GM23248 (cell line): ENCODE data around the gene DMRT1. TPM values are rescaled to one million over a fixed set of nuclear protein-coding genes. Genes with fewer than 3 reads are reported as not detected.

Experiments
- DNase-seq: peaks from one replicate; pipeline ENCODE4 v3.0.0-alpha.2; 2015
- H2AFZ ChIP-seq: fragments of 200-600 bp; sonication (generic); 2 replicates; pipeline ENCODE4 v1.6.1; 2016; ENCODE audit warnings: antibody characterized with exemption
- H3F3A ChIP-seq: fragments of 200-600 bp; sonication (generic); 2 replicates; pipeline ENCODE4 v1.6.1; 2016; ENCODE audit warnings: mild to moderate bottlenecking, antibody characterized with exemption, mixed run types; ENCODE audit not compliant: insufficient read depth
- H3K27ac ChIP-seq: fragments of 200-600 bp; sonication (generic); 2 replicates; pipeline ENCODE4 v1.5.1; 2016; ENCODE audit warnings: mild to moderate bottlenecking
- H3K27me3 ChIP-seq: fragments of 200-600 bp; sonication (generic); replicated peaks from 2 replicates; pipeline ENCODE4 v1.6.1; 2016; ENCODE audit warnings: mild to moderate bottlenecking; ENCODE audit not compliant: insufficient read depth
- H3K36me3 ChIP-seq: fragments of 200-600 bp; sonication (generic); 2 replicates; pipeline ENCODE4 v1.6.1; 2016; ENCODE audit warnings: low read depth, mild to moderate bottlenecking
- H3K4me1 ChIP-seq: fragments of 200-600 bp; sonication (generic); 2 replicates; pipeline ENCODE4 v1.6.1; 2016; ENCODE audit warnings: mild to moderate bottlenecking; ENCODE audit not compliant: insufficient read depth
- H3K4me2 ChIP-seq: fragments of 200-600 bp; sonication (generic); one replicate; pipeline ENCODE4 v1.6.1; 2016; ENCODE audit warnings: mild to moderate bottlenecking; ENCODE audit not compliant: unreplicated experiment
- H3K4me3 ChIP-seq: fragments of 200-600 bp; sonication (generic); 2 replicates; pipeline ENCODE4 v1.5.1; 2016; ENCODE audit warnings: mild to moderate bottlenecking
- H3K79me2 ChIP-seq: fragments of 200-600 bp; sonication (generic); 2 replicates; pipeline ENCODE4 v1.6.1; 2016; ENCODE audit warnings: mild to moderate bottlenecking; ENCODE audit not compliant: insufficient read depth
- H3K9ac ChIP-seq: fragments of 200-600 bp; sonication (generic); 2 replicates; pipeline ENCODE4 v1.6.1; 2016; ENCODE audit warnings: mild to moderate bottlenecking
- H3K9me2 ChIP-seq: fragments of 200-600 bp; sonication (generic); 2 replicates; pipeline ENCODE4 v1.6.1; 2016; ENCODE audit warnings: mixed run types, mild to moderate bottlenecking, moderate library complexity; ENCODE audit not compliant: insufficient read depth
- H3K9me3 ChIP-seq: fragments of 200-600 bp; sonication (generic); one replicate; pipeline ENCODE4 v1.6.1; 2017; ENCODE audit warnings: low read depth
- H4K20me1 ChIP-seq: fragments of 200-600 bp; sonication (generic); 2 replicates; pipeline ENCODE4 v1.6.0; 2016; ENCODE audit not compliant: insufficient read depth
- EZH2 ChIP-seq: fragments of 200-600 bp; sonication (generic); IDR thresholded peaks from 2 replicates; pipeline ENCODE4 v1.6.1; 2018; ENCODE audit warnings: antibody characterized with exemption, mild to moderate bottlenecking; ENCODE audit not compliant: insufficient read depth, poor library complexity, severe bottlenecking
- EZH2phosphoT487 ChIP-seq: fragments of 200-600 bp; sonication (generic); IDR thresholded peaks from 2 replicates; pipeline ENCODE4 v1.6.1; 2018; ENCODE audit warnings: antibody characterized with exemption, moderate library complexity, mild to moderate bottlenecking, low read depth; ENCODE audit not compliant: insufficient read depth
- WGBS, 2 experiments: methylation state at CpG; one replicate each; pipeline ENCODE4 v1.1.6; 2015 to 2017; ENCODE audit warnings: low lambda C conversion rate in 2 of 2, low coverage in 1 of 2; ENCODE audit errors: missing lambda C conversion rate in 2 of 2; 5-methylcytosine and 5-hydroxymethylcytosine counted together
- in situ Hi-C: fragments of 300-500 bp; cut with MboI; formaldehyde crosslinking; loops from 2 replicates; pipeline ENCODE4 v1.15.0; 2020
- polyA plus RNA-seq: library from polyadenylated mRNA; unstranded; fragments of >200 nt; fragmentation: Nextera tagmentation; extraction: Ambion mirVana; gene quantifications from 2 replicates; pipeline ENCODE4 v1.2.1, GENCODE V29; 2016
- total RNA-seq: library from RNA; depleted of rRNA; stranded (reverse); fragments of >200 nt; shearing (Covaris generic); gene quantifications from 2 replicates; pipeline ENCODE4 v1.2.3, GENCODE V29; 2014

The DMRT1 gene
- total and polyA plus RNA-seq, 2 experiments from 2014 or later: not detected

- TF ChIP-seq EZH2: no peak
- Histone ChIP-seq H3K4me2 (no peak overlapping the region), H3K79me2 (no peaks in the 10 kb centered on the region), H3K27ac (no peak overlapping the region), H3K9me2 (no peaks in the 10 kb centered on the region), H3K27me3 (peaks cover 75% of the 10 kb centered on the region), H3F3A (no peaks in the 10 kb centered on the region), H3K4me1 (no peaks in the 10 kb centered on the region), H3K36me3 (no peaks in the 10 kb centered on the region), H3K4me3 (no peak overlapping the region), H4K20me1 (no peaks in the 10 kb centered on the region), H2AFZ (no peak overlapping the region), H3K9ac (no peak overlapping the region), H3K9me3 (no peaks in the 10 kb centered on the region)
- in situ Hi-C loops: loop anchor here (25.0 kb wide), 1 partner anchor 369 kb away; no protein-coding TSS in a partner anchor
- no peak for DNase-seq
- WGBS, 2 experiments: 40 to 44% methylated on average over 13 to 15 of the region's 16 CpGs
These were observed 140.0 kb downstream of the DMRT1 start for GRCh38 chr9:981491-981898.

DNA sequence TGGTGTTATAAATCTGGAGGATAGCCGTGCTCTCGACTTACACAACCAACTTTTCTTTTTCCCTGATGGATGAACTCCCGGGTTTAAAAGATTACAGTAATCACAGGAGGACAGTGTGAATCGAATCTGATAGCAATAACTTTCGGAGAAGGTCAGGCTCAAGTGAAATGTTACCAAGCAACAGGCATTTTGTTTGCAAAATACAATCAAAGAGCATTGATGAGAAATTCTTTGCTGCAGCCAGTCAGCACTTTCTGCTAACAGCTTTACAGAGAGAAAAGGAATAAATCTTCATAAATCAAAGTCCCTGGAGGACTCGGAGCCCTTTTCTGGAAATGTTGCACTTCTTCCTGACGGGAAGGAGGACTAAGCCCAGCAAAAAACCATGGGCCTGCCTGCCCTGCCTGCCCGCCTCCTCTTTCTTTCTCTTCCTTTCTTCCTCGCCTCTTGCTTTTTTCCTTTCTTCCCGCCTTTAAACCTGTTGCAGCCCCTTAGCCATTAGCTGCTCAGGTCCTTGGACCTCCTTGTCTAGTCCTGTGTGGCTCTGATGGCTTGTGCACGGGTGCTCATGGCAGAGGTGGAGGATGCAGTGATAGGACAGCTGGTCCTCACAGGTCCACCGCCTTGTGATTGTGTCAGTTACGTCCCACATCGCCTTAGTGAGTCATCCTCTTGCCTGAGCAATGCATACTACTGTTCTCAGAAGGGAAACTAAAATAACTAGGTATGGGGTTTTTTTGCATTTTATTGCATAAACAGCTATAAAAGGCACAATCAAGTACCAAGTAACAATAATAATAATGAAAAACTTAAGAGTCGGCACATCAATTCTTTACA is 141.1 kb downstream of the DMRT1 start:
- in situ Hi-C loops: loop anchor here (25.0 kb wide), 1 partner anchor 370 kb away; no protein-coding TSS in a partner anchor
- no peak for TF ChIP-seq EZH2phosphoT487
- TF ChIP-seq EZH2: no peak
- DNase-seq: no peak
- Histone ChIP-seq H3K79me2 (no peaks in the 10 kb centered on the region), H3K9me3 (no peaks in the 10 kb centered on the region), H3K9me2 (no peaks in the 10 kb centered on the region), H2AFZ (no peak overlapping the region), H3K27me3 (peaks cover 77% of the 10 kb centered on the region), H3K4me3 (no peak overlapping the region), H3K9ac (no peak overlapping the region), H3K27ac (no peak overlapping the region), H3K36me3 (no peaks in the 10 kb centered on the region), H3K4me2 (no peak overlapping the region), H3F3A (no peaks in the 10 kb centered on the region), H4K20me1 (no peaks in the 10 kb centered on the region), H3K4me1 (no peaks in the 10 kb centered on the region)
- WGBS, 2 experiments: 32 to 33% methylated on average over 15 of the region's 15 CpGs

- in situ Hi-C loops: loop anchor here (25.0 kb wide), 1 partner anchor 382 kb away; no protein-coding TSS in a partner anchor
- no peaks in the 10 kb centered on the region for H4K20me1 ChIP-seq
- no peaks in the 10 kb centered on the region for H3K4me1 ChIP-seq
- 35 to 36% methylated on average over 4 of the region's 4 CpGs for WGBS, 2 experiments
- H3K36me3 ChIP-seq: no peaks in the 10 kb centered on the region
- peaks cover 2% of the 10 kb centered on the region; the same call in 1 of the 2 replicates for H3F3A ChIP-seq
- H2AFZ ChIP-seq: no peak overlapping the region
- H3K9me2 ChIP-seq: no peaks in the 10 kb centered on the region
- peaks cover 40% of the 10 kb centered on the region for H3K27me3 ChIP-seq
- DNase-seq: no peak
- no peak overlapping the region for H3K27ac ChIP-seq
- no peak overlapping the region for H3K9ac ChIP-seq
- H3K9me3 ChIP-seq: no peaks in the 10 kb centered on the region
- H3K79me2 ChIP-seq: no peaks in the 10 kb centered on the region
- H3K4me2 ChIP-seq: no peak overlapping the region
- no peak for TF ChIP-seq EZH2phosphoT487
- no peak for TF ChIP-seq EZH2
- no peak overlapping the region for H3K4me3 ChIP-seq
These were observed 152.5 kb downstream of the DMRT1 start for GRCh38 chr9:994005-994404.

DNA sequence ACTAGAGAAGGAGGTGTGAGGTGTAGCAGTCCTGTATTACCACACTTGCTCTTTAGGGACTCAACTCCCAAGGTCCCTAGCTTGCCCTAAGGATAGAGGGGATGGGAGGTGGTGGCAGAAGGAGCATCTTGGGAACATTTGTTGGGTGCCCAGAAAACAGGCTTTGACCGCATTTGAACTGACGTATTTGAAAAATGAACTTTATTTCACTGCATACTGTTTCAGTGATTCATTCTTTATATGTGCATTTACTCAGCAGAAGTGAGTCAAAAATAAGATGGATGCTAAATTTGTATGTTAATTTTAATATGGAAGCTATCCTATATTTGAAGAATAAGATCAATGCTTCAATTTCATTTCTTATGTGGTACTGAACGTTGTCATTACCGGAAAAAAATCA is 153.7 kb downstream of the DMRT1 start:
- no peak for DNase-seq
- Histone ChIP-seq H3K27me3 (peaks cover 30% of the 10 kb centered on the region), H3K9me2 (no peaks in the 10 kb centered on the region), H3K79me2 (no peaks in the 10 kb centered on the region), H2AFZ (no peak overlapping the region), H3K9ac (no peak overlapping the region), H3K9me3 (no peaks in the 10 kb centered on the region), H3K27ac (no peak overlapping the region), H3K4me3 (no peak overlapping the region), H3K4me1 (no peaks in the 10 kb centered on the region), H3K36me3 (no peaks in the 10 kb centered on the region), H4K20me1 (no peaks in the 10 kb centered on the region), H3K4me2 (no peak overlapping the region), H3F3A (peaks cover 11% of the 10 kb centered on the region; the same call in 1 of the 2 replicates)
- no peak for TF ChIP-seq EZH2
- no peak for TF ChIP-seq EZH2phosphoT487
- in situ Hi-C loops: loop anchor here (25.0 kb wide), 1 partner anchor 383 kb away; no protein-coding TSS in a partner anchor
- 67 to 77% methylated on average over 4 of the region's 4 CpGs for WGBS, 2 experiments
